Measurements from ENCODE around the gene CLEC20A.

The CLEC20A gene

DNA sequence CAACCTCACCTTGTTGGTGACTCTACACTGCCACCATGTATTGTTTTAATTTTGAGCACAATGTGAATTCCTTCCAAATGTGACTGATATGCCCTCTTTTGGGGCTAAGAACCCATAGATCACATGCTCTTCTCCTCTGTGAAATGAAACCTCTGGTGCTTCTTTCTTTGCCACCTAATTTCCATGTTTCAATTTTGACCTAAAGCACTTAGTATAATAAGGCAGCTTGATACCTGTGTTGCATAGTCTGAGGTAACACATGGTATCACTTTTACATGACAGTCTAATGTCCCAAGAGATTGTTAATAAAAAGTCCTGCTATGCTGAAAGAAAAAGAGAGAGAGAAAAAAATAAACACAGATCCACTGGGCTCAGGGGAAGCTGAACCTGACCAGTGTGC is 24.2 kb downstream of the CLEC20A start:
- no peak for DNase-seq (ENCODE audit: low read depth in 2 of 2)

DNA sequence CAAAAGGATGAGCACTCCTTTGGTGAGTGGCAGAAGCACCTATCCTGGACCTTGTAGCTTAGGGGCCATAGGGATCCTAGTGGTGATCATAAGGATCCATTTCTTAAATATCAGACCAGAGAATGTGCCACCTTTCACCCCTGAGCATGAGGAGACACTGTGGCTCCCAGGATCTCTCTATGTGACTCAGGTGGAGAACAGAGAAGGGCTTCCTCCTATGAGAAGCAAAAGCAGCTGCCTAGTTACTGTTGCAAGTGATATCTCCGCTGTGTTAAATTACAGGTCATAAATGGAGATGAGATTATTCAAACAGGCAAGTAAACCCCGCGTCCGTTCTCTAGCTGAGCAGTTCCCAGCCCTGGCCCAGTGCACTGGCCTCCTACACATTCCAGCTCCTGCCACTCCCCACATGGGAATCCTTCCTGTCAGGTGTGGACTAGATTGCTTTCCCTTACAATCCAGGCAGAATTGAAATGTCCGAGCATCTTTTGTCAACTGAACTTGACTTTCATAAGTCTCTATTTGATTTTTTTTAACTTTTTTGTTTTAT is 26.3 kb downstream of the CLEC20A start:
- no peak for DNase-seq (ENCODE audit: low read depth in 2 of 2)

DNA sequence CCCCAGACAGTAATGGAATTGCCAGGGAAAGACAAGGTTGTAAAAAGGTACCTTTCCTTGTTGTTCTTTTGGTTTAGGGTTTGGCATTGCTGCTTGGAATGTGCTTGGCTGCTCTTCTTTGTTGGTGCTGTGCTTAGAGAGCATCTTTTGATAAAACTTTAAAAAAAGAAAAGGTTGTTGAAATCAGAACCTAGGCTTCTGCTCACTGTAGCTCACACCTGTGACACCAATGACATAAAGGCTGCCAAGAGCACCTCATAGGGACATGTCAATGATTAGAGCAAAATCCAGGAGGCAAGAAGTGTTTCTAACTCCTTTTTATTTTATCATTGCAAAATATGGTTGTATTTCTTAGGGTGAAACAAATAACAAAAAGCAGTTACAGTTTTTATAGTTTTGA is 28.9 kb downstream of the CLEC20A start:
- DNase-seq (ENCODE audit: low read depth in 2 of 2), result no peak

DNA sequence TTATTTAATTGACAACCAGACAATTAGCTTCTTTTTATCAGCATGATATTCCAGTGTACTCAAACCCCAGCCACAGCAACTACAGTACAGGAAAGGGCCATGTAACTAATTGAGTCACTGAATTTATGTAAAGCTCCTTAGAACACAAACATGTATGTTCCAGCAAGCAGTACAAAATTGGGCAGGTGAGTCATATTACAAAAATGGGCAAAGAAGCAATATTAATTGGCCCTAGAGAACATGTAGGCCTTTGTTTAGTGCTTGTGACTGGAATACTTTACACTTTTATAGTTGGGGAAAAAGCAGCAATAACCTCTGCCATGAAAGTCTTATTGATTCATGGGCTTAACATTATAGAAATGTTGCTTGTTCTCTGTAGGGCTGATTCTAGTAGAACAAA is 31.8 kb downstream of the CLEC20A start:
- no peak for DNase-seq (ENCODE audit: low read depth in 2 of 2)

DNA sequence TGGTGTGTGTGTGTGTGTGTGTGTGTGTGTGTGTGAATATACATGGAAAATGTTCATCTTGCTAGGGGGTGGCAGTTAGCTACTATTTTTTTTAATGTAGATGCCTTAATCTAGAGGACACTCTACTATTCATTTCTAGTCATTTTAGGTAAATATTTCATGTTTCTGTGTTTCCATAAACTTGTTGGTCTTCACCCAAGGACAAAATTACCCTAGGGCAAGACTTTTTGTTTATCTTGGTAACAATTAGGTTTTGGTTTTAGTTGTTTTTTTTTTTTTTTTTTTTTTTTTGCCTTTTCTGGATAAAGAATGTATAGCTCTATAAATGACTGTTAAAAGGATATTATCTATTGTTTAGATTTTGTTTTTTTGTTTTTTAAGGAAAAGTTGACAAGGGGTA is 32.2 kb downstream of the CLEC20A start:
- no peak for DNase-seq (ENCODE audit: low read depth in 2 of 2)

DNA sequence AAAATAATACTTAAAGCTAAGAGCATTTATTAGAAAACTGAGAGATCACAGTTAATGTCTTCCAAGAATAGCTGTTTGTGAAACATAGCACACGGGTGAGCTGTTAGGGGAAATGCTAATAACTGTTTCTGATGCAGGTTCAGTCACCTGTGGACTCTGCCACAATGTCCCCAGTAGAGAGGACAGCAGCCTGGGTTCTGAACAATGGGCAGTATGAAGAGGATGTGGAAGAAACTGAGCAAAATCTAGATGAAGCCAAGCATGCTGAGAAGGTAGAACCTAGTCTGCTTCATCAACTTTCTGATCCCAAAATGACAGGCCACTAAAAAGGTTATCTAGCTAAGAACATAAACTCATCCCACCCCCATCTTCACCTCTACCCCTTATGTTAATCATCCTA is 32.6 kb downstream of the CLEC20A start:
- DNase-seq (ENCODE audit: low read depth in 2 of 2), result no peak

DNA sequence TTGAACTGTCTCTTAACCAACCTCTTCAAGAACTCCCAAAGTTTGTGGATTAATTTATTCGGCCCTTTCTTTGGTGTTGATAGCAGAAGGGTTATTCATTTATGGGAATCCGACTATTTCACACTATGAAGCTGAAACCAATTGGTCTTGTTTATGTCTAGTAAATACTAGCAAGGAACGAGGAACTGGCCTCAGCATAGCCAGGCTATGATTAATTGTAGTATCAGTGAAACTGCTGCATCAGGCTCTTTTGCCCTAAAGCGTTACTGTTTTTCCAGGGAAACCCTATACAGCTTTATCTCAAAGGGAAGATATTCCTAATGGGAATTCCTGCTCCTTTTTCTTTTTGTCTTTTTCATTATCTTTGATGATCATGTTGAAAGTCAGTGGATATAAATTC is 35.1 kb downstream of the CLEC20A start:
- no peak for DNase-seq (ENCODE audit: low read depth in 2 of 2)

DNA sequence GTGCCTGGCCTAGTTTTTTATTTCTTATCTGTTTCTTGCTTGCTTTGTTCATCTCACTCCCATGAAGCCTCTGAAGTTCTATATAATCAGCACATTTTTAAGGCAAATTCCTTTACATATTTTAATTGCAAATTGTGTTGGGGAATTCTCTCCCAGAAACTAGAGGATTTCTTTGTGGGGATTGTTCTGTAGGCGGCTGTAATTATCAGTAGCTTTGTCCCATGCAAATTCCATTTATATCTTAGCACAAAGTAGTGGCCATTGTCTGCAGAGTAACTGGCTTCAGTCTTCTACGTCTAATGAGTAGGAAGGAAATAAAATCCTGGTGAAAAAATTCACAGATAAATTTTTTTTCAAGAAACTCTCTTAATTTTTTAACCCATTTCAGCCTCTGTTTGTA is 35.7 kb downstream of the CLEC20A start:
- DNase-seq (ENCODE audit: low read depth in 2 of 2), result no peak

DNA sequence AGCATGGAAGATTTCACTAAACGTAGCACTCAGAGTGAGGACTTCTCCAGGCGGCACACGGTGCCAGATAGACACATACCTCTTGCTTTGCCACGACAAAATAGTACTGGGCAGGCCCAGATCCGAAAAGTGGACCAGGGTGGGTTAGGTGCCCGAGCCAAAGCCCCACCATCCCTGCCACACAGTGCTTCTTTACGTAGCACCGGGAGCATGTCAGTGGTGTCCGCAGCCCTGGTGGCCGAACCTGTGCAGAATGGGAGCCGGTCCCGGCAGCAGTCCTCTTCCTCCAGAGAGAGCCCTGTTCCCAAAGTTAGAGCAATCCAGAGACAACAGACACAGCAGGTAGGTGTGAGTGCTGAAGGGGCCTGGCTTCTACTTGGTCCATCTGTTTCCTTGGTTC is 38.6 kb downstream of the CLEC20A start:
- no peak for DNase-seq (ENCODE audit: low read depth in 2 of 2)

DNA sequence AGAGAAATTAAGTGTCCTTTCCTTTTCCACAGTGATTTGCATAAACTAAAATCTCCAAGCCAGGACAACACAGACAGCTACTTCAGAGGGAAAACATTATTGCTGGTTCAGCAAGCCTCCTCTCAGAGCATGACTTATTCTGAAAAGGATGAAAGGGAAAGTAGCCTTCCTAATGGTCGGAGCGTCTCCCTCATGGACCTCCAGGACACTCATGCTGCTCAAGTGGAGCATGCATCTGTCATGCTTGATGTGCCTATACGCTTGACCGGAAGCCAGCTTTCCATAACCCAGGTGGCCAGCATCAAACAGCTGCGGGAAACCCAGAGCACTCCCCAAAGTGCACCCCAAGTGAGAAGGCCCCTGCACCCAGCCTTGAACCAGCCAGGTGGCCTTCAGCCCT is 39.1 kb downstream of the CLEC20A start:
- DNase-seq (ENCODE audit: low read depth in 2 of 2), result no peak

DNA sequence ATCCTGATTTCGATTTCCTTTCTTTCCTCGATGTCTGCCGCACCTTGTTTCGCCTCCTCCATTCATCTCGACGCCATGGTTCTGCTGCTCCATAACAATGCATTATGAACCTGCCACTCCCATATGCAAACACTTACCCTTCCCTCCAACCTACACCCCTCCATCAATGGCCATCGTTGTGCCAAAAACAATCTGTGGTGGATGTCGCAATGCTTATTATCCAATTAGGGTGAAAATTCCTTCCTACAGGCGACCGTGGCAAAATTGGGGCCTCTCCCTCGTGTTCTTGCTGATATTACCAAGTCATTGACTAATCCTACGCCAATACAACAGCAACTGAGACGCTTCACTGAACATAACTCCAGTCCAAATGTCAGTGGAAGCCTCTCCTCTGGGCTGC is 40.3 kb downstream of the CLEC20A start:
- no peak for DNase-seq (ENCODE audit: low read depth in 2 of 2)

DNA sequence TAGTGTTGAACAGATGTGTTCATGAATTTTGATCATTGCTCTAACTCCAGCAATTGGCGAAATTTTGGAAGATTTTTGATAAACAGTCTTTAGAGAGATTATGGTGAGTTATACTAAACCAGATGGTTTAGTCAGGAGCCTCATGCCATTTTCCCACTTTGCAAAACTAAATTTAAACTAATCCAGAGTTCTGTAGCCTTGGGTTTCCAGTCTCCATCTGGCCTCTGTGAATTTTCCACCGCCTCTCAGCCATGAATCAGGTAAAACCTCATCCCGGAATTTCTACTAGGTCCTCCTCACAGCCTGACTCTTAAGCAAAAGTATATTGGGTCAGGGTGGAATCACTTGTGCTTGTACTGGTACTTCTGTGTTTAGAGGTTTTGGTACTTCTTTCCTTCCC is 44.8 kb downstream of the CLEC20A start:
- no peak for DNase-seq (ENCODE audit: low read depth in 2 of 2)

DNA sequence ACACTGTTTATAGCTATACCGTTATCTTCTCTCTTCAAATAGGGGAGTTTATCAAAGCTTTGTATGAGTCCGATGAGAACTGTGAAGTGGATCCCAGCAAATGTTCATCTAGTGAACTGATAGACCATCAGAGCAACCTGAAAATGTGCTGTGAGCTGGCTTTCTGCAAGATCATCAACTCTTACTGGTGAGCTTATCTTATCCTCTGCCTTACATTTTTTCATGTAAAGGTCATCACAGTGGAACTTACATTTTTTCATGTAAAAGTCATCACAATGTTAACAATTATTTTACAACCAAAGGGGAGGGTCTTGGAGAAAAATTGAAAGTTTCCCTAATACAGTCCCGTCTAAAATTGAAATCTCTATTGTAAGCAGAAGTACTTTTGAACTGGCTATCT is 45.2 kb downstream of the CLEC20A start:
- no peak for DNase-seq (ENCODE audit: low read depth in 2 of 2)

DNA sequence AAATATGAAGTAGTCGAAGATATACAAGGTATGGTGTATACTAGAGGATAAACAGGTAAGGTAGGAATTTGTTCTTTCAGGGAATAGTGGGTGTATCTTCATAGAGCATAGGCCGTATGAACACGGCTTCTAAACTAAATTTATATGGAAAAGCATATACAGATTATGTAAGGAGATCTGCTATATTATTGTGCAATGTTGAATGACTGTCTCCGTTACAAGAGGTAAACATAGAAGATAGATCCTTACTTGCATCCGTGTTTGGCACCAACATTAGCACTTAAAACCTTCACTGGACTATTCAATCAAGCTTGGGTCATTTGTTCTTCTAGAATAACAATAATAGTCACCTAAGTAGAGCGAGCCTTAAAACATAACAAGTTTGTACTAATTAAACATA is 45.9 kb downstream of the CLEC20A start:
- no peak for DNase-seq (ENCODE audit: low read depth in 2 of 2)

DNA sequence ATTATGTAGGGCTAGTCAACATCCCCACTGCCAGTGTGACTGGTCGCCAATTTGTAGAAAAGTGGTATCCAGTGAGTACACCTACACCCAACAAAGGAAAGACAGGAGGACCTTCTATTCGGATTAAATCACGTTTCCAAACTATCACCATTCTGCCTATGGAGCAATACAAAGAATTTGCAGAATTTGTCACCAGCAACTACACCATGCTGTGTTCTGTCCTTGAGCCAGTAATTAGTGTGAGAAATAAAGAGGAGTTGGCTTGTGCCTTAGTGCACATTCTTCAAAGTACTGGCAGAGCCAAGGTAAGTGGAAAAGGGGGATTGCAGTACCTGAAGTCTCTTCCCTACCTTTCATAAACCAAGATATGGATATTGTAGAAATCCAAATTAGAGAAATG is 53.8 kb downstream of the CLEC20A start:
- DNase-seq (ENCODE audit: low read depth in 2 of 2), result no peak

DNA sequence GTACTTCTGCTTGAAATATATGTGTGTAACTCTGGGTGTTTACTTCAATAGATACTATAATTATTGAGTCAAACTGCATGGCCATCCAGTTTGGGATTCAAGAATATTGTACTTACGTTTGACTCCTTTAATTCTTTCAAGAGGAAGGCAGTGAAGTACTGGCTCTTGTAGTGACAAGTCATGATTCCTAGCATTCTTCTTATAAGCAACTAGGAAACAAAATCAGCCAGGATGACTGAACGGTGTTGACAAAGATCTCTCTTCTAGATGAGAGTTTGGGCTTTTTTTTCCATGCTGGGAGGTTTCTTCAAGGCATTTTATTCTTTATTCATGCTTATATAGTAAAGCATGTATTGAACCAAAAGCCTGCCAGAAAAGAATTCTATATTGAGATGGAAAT is 58.3 kb downstream of the CLEC20A start:
- no peak for DNase-seq (ENCODE audit: low read depth in 2 of 2)

DNA sequence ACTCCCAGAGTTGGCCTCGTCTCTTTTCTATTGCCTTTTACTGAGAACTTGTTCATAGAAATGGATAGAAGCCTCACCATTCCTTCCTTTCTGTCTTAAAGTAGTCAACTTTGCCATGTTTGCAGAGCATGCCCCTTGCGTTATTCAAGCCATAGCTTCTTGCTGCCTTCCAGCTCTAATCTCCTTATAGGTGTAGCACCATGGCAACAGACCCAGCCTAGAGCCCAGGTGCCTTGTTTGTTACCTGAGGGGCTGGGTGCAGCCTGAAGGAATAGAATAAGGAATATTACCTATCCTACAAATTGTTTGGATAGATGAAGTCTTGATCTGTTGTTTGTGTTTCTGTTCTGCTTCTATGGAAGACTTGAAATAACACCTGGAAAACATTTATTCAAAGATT is 59.9 kb downstream of the CLEC20A start:
- DNase-seq (ENCODE audit: low read depth in 2 of 2), result no peak

DNA sequence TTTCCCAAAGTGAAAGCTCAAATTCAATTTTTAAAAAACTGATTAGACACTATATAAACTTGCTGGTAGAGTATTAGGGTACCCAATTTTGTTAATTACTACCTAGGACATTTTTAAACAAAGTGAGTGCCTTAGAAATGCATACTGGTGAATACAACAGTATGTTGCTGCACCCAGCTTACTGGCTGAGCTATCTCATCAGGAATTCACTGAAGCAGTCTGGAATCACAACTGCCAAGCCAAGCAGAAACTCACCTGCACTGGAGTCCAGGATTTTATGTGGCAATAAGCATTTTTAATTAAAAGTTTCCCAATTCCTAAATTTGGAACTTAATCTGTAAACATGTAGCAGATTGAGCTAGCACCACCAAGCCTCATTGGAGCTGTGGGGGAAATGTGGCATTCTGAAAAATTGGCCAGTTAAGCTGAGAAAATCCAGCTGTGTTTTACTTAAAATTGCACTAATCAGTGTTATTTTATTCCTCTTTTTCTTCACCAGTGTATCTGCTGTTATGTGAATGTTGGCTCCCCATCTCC is 61.8 kb downstream of the CLEC20A start:
- no peak for DNase-seq (ENCODE audit: low read depth in 2 of 2)

DNA sequence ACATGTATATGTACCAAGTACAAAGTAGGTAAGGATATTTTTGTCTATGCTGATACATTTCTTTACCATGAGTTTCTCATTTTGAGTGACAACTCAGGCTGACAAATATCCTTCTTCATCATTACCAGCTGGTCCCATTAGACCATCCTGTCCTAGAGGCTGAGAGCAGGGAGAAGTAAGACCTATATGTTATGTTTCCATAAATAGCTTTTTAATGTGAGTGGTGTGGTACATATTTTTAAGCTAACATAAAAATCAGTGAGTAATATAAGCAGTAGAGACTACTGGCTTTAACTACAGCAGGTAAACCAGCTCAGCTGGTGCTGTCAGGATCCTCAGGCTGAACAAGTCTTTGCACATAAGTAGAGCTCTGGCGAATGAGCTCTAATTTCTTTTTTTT is 62.4 kb downstream of the CLEC20A start:
- no peak for DNase-seq (ENCODE audit: low read depth in 2 of 2)
